GM12865 (cell line): ENCODE measurements around the gene YARS2.

Experiments used
- DNase-seq: peaks from one replicate; pipeline ENCODE4 v3.0.0; 2010; ENCODE audit warnings: low read depth
- H3K4me3 ChIP-seq: 2 replicates; pipeline ENCODE4 v1.5.1; 2011; ENCODE audit warnings: mild to moderate bottlenecking, low read depth, low read length, control low read depth
- TF ChIP-seq, protein P1 (sequence below): IDR thresholded peaks from 2 replicates; pipeline ENCODE4 v1.5.1; 2011; ENCODE audit warnings: low read length, control low read depth, low read depth, inconsistent platforms; ENCODE audit not compliant: insufficient read depth; ENCODE audit errors: missing control alignments

The YARS2 gene

DNA sequence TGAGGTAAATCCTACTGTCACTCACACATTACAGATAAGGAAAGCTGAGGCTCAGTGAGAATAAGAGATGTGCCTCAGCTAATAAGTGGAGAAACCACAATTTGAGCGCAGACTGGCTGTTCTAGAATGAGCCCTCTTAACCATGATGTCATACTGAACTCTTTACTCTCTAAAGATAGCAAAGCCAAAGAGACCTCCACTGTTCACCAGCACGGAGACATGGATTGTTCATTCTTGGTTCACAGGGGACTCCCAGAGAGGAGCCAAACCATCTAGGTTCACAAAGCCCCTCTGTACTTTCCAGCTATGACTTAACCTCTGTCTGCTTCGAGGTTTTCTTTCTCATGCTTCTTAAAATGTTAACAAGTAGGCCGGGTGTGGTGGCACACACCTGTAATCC lies 32.7 kb upstream of the YARS2 start:
- TF ChIP-seq, protein P1, sequence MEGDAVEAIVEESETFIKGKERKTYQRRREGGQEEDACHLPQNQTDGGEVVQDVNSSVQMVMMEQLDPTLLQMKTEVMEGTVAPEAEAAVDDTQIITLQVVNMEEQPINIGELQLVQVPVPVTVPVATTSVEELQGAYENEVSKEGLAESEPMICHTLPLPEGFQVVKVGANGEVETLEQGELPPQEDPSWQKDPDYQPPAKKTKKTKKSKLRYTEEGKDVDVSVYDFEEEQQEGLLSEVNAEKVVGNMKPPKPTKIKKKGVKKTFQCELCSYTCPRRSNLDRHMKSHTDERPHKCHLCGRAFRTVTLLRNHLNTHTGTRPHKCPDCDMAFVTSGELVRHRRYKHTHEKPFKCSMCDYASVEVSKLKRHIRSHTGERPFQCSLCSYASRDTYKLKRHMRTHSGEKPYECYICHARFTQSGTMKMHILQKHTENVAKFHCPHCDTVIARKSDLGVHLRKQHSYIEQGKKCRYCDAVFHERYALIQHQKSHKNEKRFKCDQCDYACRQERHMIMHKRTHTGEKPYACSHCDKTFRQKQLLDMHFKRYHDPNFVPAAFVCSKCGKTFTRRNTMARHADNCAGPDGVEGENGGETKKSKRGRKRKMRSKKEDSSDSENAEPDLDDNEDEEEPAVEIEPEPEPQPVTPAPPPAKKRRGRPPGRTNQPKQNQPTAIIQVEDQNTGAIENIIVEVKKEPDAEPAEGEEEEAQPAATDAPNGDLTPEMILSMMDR = no peak
- no peak overlapping the region for H3K4me3 ChIP-seq
- DNase-seq = peak; percentile 39

DNA sequence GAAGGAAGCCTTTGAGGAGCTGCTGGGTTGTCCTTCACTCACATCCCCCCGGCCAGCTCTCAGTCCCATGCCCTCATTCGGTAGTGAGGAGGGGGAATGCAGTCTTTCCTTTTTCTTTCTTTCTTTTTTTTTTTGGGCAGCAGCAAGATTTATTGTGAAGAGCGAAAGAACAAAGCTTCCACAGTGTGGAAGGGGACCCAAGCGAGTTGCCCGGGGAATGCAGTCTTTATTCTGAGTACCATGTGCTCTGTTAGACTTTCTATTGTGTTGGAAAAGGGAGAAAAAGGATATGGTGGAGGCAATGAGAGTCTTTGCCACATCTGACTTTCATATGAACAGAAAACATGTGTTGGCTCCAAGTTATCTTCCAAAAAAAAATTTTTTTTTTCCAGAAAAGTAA lies 29.9 kb upstream of the YARS2 start:
- no peak overlapping the region for H3K4me3 ChIP-seq
- no peak for DNase-seq
- TF ChIP-seq, protein P1 = no peak

DNA sequence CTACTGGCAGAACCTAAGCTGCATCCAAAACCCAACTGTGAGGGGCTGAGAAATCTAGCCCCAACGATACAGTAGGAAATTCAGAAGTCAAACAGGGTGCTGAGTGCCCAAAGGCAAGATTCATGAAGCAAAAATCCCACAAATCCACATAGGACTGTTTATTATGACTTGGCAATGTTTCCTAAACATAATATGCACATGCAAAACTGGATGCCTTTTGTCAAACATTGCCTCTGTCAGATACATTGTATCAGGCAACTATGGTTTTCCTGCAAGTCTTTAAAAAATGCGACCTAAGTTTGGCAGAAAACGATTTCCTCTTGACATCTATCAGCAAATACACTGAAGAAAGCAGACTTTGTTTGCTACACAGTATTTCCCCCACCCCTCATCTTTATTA lies 27.3 kb upstream of the YARS2 start:
- TF ChIP-seq, protein P1 = no peak
- DNase-seq = no peak
- H3K4me3 ChIP-seq = no peak overlapping the region

DNA sequence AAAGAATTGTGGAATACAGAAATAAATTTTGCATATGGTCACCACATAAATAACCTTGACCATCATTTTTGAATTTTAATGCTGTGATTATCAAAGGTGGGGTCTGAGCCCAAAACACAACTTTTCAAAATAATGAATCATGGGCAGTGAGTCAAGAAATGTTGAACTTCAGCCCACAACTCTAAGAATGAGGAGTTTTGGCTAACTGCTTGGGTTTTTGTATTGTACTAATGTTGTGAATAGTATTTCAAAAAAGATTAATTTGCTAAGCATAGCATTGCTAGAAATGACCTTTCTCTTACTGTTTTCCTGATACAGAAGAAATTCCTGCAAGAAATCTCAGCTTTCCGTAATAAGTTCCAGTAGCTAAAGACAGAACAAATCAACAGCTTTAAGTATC lies 24.4 kb upstream of the YARS2 start:
- H3K4me3 ChIP-seq = no peak overlapping the region
- TF ChIP-seq, protein P1 = no peak

DNA sequence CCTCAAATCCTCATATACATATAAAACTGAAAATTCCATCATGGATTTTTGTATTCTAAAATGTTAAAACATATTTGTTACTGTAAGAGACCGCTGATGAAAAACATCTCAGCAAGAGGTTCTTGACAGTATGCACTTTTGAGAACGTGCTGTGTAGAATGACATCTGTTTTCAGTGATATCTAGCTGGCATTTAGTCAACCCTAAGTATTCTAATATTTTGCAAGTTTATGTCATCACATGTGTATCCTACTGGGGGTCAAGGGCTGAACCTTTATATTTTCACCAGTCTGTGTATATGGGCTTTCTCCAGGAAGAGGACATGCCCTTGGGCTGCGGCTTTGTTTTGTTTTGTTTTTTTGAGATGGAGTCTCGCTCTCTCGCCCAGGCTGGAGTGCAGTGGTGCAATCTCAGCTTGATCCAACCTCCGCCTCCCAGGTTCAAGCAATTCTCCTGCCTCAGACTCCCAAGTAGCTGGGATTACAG lies 22.0 kb upstream of the YARS2 start:
- no peak for DNase-seq
- TF ChIP-seq, protein P1 = no peak
- no peak overlapping the region for H3K4me3 ChIP-seq

More for the DNA sequence above, 24.4 kb upstream of the YARS2 start:
- DNase-seq = no peak

DNA sequence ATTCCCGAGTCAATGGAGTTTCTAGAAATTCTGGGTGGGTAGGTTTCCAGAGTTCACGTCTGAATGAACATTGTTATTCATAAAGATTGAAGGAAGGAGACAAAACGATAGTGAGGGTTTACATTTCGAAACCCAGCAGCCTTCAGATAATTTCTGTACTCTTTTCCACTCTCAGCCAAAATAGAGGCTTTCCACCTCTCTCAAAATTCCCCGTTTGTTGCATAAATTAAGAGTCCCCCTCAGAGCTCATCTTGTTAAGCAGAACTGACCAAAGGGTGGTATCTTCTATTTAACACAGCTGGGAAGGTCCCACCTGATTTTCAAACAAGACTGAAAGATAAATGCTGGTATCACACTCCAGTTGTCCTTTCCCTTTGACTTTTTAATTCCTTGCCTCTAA lies 21.5 kb upstream of the YARS2 start:
- TF ChIP-seq, protein P1 = no peak
- no peak overlapping the region for H3K4me3 ChIP-seq
- DNase-seq = peak; percentile 31

DNA sequence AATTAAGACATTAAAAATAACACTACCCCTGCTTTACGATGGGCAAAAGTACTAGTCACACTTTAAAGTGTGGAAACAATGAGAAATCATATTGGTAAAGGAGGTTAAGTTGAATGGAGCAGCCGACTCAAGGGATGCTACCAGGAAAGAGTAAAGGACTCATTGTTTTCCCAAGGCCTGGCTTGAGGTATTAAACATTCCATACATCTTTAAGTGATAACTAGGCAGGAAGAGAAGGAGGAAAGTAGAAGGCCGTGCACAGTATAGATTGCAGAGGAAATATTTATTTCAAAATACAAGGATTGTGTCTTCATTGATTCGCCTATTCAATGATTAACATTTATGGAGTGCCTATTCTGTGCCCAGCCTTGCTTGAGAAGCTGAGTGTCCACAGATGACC lies 20.6 kb upstream of the YARS2 start:
- TF ChIP-seq, protein P1 = no peak
- H3K4me3 ChIP-seq = no peak overlapping the region
- DNase-seq = no peak
